ENCODE results near the gene ADGRD2.

ADGRD2 gene

DNA sequence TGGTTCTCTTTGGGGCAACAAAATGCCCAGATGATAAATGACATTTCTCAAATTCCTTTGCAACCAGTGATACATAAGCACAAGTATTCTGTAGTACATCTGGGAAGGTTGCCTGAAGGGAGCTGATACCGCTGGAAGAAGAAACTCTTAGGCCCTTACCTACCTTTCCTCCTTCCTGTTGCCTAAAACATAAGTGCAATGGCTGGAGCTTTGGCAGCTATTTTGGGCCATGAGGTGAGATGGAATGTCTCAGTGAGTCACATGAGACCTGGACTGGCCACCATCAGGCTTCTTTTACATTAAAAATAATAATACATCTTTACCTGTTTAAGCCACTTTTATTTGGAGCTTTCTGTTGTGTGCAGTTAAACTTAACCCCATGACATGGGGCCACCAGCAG lies 11.2 kb upstream of the ADGRD2 start:
- no peak for DNase-seq

DNA sequence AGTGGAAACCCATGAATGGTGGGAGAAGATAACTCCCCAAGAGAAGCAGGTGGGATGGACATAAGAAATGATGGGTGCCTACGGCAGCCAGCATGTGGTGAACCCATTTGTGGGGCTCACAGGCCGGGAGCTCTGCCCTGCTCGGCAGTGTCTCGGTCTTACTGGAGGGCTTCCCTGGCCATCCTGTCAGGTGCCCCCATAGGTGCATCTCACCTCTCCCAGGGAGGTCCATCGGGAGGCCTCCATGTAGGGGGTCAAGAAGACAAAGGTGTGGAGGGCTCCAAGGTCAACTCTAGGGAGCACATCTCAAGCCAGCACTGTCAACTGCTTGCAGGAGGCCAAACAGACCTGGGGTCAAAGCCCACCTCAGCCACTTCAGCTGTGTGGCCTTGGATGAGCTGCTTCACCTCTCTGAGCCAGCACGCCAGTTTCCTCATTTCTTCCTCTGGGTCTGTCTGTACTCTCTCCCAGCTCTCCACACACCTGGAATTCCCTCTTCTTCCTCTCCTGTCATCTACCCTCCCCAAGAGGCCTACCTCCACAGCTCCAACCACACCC lies 10.5 kb upstream of the ADGRD2 start:
- no peak for DNase-seq

DNA sequence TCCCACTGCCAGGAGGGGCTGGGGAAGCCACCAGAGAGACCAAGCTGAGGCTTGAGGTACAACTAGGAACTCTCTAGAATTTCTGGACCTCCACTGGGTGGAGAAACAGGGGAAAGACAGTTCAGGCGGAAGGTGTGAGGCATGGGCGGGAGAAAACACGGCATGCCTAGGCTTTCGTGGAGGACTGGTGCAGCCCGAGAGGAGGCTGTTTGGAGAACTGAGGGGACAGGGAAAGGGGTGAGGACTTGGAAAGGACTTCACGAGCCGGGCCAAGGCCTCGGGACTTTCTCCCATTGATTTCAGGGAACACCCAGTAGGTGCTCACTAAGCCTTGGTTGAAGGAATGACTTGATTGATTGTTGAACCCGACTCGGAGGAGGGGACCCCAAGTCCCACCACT lies 9.5 kb upstream of the ADGRD2 start:
- DNase-seq = no peak

DNA sequence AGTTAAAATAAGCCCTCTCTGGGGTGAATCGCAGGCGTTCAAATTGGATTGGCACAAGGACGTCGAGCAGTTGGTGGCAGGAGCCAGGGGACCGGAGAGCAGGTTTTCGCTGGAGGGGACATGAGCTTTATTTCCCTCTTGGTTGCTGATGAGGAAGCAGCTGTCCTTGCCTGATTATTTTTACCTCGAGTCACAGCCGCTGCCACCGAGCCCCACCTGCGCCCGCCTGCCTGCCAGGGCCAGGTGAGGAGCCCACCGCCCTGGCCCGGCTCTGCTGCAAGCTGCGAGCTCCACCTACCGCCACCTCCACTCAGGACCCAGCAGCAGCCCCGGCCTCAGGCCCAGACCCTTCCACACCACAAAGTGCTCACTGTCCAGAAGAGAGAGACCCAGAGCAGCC lies 9.0 kb upstream of the ADGRD2 start:
- DNase-seq = no peak

DNA sequence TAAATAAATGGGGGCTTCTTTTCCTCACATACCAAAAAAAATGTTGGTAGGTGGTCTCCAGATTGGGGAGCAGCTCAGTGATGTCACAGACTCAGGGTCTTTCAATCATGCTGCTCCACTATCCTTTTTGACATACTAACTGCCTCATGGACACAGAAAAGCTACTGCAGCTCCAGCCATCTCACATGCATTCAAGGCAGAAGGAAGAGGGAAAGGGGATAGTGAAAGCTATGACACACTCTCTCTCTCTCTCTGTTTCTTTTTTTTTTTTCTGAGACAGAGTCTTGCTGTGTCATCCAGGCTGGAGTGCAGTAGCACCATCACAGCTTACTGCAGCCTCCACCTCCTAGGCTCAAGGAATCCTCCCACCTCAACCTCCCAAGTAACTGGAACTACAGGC lies 7.9 kb upstream of the ADGRD2 start:
- no peak for DNase-seq

DNA sequence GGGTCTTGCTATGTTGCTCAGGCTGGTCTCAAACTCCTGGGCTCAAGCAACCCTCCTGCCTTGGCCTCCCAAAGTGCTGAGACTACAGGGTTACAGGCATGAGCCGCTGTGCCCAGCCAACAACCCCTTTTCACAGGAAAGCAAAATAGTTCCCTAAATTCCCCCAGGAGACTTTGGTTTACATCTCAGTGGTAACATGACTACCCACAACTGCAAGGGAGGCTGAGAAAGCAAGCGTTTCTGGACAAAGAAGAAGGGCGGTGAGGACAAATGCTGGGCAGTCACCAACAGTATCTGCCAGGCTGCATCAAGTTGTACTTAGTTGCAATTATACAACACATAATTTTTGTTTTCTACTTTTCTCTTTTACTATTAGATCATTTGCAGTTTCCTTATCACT lies 7.4 kb upstream of the ADGRD2 start:
- DNase-seq = no peak

DNA sequence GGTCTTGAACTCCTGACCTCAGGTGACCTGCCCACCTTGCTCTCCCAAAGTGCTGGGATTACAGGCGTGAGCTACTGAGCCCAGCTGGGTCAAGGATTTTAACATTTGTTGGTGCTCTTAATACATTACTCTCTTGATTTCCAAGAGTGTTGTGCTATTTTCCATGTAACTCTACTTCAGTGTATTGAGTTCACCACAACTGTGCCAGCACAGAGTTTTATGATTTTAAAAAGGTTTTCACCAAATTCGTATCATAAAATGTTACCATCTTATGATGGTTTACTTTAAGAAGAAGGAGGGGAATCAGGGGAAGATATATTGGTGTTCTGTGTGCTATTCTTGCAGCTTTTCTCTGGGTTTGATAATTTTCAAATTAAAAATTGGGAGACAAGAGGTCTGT lies 6.6 kb upstream of the ADGRD2 start:
- no peak for DNase-seq

DNA sequence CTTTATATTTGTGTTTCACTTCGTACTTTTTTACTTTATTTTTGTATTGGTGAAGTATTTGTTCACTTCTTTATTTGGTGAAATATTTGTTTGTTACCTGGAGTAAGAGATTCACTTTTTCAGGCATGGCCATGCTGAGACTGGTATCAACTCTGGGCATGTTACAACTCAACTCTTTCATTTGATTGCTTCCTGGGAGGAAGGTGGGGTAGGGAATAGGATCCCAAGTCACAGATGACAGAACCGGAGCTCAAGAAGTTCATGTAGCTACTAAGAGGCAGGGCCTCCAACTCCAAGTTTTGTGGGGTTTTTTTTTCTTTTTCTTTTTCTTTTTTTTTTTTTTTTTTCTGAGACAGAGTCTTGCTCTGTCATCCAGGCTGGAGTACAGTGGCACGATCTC lies 6.1 kb upstream of the ADGRD2 start:
- DNase-seq = no peak

DNA sequence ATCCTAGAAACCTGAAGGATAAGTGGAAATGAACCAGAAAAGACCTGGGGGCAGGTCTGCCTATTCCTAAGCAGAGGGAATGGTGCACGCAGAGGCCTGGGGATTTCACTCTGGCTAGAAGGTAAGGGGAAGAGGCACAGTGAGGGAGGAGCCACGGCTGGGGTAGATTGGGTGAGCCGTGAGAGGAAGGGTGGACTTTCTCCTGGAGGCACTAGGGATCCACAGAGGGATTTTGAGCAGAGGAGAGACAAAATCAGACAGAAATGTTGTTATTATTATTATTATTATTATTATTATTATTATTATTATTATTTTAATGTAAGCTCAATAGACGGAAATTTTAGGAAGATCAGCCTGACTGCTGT lies 3.0 kb upstream of the ADGRD2 start:
- no peak for DNase-seq

DNA sequence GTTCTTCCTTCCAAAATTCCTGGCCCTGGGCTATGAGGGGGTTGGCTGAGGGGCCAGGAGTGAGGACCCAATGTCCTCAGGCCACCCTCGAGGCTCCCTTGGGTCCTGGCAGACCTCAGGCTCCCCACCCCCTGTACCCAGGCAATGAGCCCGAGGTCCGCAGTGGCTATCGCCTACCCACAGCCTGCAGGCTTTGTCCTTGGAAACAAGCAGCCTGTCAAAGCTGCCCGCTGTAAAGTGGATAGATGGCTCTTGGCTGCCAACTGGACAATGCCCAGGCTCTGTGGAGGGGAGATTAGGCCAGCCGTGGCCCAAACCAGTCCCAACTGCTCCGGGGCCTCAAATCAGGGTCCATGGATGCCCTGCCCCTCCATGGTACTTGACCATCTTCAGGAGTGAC lies 2.2 kb upstream of the ADGRD2 start:
- no peak for DNase-seq

DNA sequence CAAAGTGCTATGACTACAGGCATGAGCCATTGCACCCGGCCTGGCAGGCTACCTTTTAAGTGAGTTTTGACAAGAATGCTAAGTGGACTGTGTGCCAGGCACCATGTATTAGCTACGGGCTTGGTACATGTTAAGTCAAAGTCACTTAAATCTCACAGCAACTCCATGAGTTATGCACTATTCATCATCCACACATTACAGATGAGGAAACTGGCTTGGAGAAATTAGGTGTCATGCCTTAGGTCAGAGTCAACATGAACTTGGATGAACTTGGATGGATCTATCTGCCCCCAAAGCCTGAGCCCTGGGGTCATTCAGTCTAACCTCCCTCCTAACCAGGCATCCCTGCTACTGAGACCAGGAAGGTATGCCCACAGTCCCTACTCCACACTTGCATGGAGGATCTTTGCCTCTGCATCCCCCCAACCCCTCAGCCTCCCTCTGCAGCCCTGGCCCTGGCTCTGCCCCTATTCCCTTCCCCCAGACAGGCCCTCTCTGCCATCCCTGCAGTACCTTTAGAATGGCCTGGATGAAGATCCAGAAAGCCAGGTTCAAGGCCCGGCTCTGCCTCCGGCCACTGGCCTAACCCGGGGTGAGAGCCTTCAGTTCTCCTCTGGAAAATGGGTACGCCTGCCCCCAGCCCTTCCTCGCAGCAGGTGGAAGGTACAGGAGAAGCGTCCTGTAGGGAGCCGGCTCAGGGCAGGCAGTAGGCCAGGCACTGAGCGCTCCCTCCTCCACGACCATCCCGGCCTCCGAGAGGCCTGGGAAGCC lies 685 bp upstream of the ADGRD2 start:
- DNase-seq = no peak

DNA sequence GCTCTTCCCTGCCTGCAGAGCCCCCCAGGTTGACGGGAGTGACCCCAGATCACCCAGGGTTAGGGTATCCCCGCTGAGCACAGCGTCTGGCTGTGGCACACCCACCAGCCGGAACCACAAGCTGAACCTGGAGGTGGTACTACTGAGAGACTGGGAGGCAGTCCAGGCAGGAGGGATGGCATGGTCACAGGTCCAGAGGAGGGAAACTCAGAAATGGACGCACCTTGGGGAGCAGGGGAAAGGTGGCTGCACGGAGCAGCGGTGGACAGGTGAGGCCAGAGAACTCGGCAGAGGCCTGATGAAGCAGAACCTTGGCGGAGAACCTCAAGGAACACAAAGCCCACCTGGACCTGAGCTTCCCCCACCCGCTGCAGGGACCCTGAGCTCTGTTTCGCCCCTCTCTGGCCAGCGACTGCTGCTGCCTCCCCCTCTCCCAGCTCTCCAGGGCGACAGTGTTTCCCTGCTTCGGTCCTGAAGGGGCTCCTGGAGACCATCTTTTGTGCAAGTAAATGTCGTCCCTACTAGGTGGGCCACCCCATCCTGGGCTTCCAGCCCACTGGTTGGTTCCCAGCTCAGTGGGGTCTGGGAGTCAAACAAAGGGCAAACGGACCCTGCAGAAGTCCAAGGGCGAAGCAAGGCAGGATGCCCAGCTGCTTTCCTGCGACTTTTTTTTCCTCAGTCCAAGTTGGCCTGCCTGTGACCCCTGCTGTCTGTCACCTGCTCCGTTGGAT lies 845 bp downstream of the ADGRD2 start:
- DNase-seq = no peak

DNA sequence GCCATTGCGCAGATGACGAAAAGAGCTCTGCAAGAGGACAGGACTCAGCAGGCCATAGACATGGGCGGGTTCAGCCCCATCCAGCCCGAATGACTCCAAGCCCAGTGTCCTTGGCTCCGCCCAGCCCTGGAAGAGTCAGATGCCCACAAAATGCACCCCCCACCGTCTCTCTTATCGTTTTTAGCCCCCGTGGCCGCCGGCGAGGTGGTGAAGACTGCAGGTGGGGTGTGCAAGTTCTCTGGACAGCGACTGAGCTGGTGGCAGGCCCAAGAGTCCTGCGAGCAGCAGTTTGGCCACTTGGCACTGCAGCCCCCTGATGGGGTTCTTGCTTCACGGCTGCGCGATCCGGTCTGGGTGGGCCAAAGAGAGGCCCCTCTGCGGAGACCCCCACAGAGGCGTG lies 2.1 kb downstream of the ADGRD2 start:
- DNase-seq = no peak

DNA sequence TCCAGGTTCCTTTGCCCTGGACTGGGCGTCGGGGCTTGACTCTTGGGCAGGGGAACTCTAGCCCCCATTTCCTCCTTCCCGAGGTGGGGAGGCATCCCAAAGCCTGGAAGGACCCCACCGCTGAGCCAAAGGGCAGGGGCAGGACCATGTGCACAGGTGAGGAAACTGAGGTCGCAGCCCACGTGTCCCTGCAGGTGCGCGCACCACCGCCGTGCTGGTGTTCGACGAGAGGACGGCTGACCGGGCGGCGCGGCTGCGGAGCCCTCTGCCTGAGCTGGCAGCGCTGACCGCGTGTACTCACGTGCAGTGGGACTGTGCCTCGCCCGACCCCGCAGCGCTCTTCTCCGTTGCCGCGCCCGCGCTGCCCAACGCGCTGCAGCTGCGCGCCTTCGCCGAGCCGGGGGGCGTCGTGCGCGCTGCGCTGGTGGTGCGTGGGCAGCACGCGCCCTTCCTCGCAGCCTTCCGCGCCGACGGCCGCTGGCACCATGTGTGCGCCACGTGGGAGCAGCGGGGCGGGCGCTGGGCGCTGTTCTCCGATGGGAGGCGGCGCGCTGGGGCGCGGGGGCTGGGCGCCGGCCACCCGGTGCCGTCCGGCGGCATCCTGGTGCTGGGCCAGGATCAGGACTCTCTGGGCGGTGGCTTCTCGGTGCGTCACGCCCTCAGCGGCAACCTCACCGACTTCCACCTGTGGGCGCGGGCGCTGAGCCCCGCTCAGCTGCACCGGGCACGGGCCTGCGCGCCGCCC lies 2.8 kb downstream of the ADGRD2 start:
- DNase-seq = no peak

DNA sequence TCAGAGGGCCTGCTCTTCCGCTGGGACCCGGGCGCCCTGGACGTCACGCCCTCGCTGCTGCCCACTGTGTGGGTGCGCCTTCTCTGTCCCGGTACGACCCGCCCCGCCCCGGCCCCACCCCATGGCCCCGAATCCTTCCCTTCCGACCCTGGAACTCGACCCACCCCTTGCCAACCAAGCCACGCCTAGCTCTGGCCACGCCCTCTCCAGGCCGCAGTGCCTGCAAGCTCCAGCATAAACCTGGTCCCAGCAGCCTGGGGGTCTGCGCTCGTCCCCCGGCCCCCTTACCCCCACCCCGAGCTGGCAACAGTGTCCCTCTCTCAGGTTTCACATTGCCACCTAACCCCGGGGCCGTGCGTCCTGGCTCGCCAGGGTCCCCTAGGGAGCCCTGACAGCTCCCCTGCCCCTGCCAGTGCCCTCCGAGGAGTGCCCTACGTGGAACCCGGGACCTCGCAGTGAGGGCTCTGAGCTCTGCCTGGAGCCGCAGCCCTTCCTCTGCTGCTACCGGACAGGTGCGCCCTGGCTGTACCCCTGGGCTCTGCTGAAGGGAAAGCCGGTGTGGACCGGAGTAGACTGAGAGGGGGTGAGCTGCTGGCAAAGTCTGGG lies 3.4 kb downstream of the ADGRD2 start:
- DNase-seq = no peak

DNA sequence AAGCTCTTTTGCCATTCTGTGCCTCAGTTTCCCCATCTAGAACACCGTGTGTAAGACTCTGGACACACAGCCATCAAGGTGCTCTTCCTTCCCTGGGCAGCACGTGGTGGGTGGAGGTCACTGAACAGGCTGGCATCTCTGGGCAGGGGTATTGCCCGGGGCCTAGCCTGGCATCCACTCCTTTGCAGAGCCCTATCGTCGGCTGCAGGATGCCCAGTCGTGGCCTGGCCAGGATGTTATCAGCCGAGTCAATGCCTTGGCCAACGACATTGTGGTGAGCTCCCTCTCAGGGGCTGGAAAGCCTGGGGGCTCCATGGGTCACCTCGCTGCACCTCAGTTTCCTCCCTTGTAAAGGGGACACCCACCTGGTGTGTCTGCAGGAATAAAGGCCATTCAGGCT lies 4.0 kb downstream of the ADGRD2 start:
- no peak for DNase-seq

DNA sequence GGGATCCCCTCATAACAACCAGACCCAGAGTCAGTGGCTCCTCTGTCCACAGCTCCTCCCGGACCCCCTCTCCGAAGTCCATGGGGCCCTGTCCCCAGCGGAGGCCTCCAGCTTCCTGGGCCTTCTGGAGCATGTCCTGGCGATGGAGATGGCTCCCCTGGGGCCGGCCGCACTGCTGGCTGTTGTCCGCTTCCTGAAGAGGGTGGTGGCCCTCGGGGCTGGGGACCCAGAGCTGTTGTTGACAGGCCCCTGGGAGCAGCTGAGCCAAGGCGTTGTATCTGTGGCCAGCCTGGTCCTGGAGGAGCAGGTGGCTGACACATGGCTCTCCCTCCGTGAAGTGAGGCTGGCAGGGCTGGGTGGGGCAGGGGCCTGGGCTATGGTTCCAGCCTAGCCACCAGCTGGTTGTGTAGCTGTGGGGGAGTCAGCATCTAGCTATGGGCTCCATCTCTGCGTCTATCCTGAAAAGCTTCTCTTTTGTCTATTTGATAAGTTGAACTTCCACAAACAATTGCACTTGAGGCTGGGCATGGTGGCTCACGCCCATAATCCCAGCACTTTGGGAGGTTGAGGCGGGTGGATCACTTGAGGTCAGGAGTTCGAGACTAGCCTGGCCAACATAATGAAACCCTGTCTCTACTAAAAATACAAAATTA lies 4.7 kb downstream of the ADGRD2 start:
- DNase-seq = no peak

DNA sequence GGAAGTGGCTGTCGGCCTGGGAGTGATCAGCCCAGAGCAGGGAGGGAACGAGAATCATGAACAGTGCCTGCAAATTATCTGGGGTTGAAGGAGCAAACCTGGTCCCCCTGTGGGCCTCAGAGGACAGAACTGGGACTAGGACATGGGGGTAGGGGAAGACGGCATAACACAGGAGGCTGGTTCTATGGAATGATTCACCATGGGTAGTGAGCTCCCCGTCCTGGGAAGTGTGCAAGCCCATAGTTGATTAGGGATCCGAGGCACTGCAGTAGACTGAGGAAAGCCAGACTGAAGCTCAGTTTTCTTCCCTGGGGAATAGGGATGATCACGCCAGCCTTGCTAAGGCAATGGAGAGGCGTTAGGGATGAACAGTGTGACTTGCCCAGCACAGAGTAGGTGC lies 5.6 kb downstream of the ADGRD2 start:
- DNase-seq = no peak

DNA sequence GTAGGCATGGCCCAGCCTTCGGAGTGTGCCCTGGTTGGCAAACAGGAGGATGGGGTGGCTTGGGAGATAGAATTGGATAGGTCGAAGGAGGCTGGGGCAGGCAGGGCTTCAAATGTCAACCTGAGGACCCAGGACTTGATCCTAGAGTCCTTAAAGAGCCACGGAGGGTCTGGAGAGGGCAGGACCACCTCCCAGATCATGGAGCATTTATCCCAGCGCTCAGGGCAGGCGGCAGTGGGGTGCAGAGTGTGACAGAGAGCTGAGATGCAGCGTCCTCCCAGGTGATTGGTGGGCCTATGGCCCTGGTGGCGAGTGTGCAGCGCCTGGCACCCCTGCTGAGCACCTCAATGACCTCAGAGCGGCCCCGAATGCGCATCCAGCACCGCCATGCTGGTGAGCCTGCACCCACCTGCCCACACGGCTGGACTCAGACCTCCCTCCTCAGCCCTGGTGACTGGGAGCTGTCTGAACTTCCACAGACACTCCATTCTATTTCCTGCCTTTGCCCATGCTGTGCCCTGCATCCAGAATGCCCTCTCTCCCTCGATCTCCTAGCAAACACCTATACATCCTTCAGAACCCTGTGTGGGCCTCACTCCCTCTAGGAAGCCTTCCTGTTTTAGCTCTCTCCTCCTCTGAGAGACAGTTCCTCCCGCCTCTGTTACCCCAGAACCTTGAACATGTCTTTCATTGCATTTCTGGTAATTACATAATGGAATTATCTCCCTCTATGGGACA lies 6.3 kb downstream of the ADGRD2 start:
- DNase-seq = no peak

DNA sequence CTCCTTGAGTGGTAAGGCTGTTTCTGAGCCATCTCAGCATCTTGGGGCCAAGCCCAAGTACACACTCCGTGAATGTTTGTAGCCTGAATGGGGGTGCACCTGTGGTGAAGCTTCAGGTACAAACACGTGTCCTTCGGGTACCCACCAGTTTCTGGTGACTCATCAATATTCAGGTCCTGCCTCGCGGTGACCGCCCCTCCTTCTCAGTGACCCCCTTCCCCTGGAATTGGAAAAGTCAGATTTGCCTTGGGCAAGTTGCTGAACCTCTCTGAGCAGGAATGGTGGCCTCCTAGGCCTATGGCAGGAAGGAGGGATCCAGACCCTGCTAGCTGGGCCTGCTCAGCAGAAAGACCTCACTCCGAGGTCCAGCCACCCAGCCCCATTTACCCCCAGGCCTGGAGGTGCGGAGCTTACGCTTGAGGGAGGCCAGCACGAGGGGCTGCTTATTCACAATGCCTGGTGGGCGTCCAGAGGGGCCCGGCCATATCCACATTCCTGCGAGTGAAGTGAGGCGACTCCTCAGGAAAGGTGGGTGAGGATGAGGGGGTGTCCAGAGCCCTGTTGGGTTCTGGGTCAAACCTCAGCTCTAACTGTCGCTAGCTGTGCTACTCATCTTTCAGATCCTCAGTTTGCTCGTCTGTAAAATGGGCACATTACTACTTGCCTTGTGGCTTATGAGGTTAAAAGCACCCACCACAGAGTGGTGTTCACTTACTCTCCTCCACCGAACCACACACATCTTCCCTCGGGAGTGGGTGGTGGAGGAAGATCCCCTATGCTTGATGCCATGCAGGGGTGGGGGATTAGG lies 7.0 kb downstream of the ADGRD2 start:
- no peak for DNase-seq

DNA sequence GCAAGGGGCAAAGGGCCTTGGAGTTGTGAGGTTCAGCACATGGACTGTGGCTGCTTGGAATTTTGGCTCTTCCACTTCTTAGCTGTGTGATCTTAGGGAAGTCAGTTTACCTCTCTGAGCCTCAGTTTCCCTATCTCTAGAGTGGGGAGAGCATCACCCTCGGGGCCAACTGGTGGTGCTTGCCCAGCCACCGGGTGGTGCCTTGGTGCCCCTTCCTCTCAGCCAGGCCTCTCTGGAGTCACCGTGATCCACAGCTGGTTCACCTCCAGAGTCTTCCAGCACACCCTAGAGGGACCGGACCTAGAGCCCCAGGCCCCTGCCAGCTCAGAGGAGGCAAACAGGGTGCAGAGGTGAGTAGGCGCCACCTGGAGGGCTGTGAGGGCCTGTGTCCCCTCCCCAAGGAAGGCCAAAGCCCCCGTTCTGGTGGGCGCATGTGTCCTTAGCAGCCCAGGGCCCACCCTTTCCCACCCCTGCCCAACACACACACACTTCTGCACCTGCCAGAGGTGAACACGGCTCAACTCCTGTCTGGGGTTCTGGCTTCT lies 7.7 kb downstream of the ADGRD2 start:
- no peak for DNase-seq
